Activated B cell treated with CpG ODN at 0.5 μM for 24 hours (primary cell): ENCODE measurements around the gene CDC20B. TPM values are rescaled to one million over a fixed set of nuclear protein-coding genes. Genes with fewer than 3 reads are reported as not detected.

Experiments
- ATAC-seq: fragments of 200-7000 bp; cut with Tn5 transposase; one replicate; pipeline ENCODE4 v1.10.0; 2021; ENCODE audit warnings: low read depth, mild to moderate bottlenecking, moderate library complexity
- CTCF ChIA-PET: fragments of 350-600 bp; sonication (Branson Sonifier 250); formaldehyde crosslinking; loops from one replicate; lab custom pipeline; 2021; ENCODE audit warnings: antibody characterized with exemption; lab: Charles Lee
- POLR2A ChIA-PET: fragments of 350-600 bp; sonication (Branson Sonifier 250); formaldehyde crosslinking; loops from one replicate; lab custom pipeline; 2021; ENCODE audit warnings: antibody characterized with exemption; lab: Charles Lee
- DNase-seq: peaks from one replicate; pipeline ENCODE4 v3.0.0; 2022
- H3K27ac Mint-ChIP-seq: one replicate; pipeline ENCODE4 v1.8.0; 2020; ENCODE audit warnings: mixed read lengths
- H3K27me3 Mint-ChIP-seq: one replicate; pipeline ENCODE4 v1.8.0; 2021; ENCODE audit warnings: mixed read lengths
- H3K36me3 Mint-ChIP-seq: one replicate; pipeline ENCODE4 v1.8.0; 2021; ENCODE audit warnings: low read depth, mixed read lengths
- H3K4me1 Mint-ChIP-seq: one replicate; pipeline ENCODE4 v1.8.0; 2021; ENCODE audit warnings: mixed read lengths
- H3K4me3 Mint-ChIP-seq: one replicate; pipeline ENCODE4 v1.8.0; 2020; ENCODE audit warnings: mild to moderate bottlenecking, mixed read lengths
- H3K9me3 Mint-ChIP-seq: one replicate; pipeline ENCODE4 v1.8.0; 2020; ENCODE audit warnings: mixed read lengths
- intact Hi-C: fragments of 100-400 bp; cut with micrococcal nuclease; formaldehyde crosslinking; loops from one replicate; pipeline ENCODE4 v1.15.1; 2024
- total RNA-seq: library from RNA; stranded (reverse); gene quantifications from 2 replicates; pipeline ENCODE4 v1.2.3, GENCODE V29; 2022
- TF ChIP-seq, protein P1 (sequence below): fragments of 200-600 bp; IDR thresholded peaks from one replicate; pipeline ENCODE4 v1.8.0; 2022; ENCODE audit warnings: antibody characterized with exemption, mild to moderate bottlenecking

Gene CDC20B
- total RNA-seq, 1 donor from 2014 or later = not detected

DNA sequence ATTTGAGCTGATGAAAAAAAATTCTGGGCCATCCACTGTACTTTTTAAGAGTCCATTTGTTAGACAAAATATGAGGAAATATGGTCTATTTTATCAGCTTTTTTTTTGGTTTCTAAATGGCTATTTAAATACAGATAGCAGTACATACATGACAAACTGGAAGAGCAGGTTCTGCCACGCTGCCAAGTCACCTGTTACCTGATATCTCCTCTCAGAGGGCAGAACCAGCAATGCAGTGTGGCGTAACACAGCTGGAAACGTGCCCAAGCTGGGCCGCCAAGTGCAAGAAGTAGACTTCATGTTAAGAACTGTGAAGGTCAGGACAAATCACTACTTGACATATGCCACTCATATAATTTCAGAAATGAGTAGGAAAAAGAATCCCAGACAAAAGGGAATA is 46.0 kb upstream of the CDC20B start:
- Mint-ChIP-seq H3K4me1 (peaks cover 33% of the 10 kb centered on the region), H3K36me3 (no peaks in the 10 kb centered on the region), H3K27ac (no peak overlapping the region), H3K4me3 (no peak overlapping the region), H3K9me3 (no peaks in the 10 kb centered on the region), H3K27me3 (peaks cover 52% of the 10 kb centered on the region)
- intact Hi-C loops = no loop called here
- ATAC-seq (no peak), DNase-seq (no peak)
- ChIA-PET CTCF (interaction anchor here (0.6 kb wide), 1 partner anchor 414 kb away, joined by 3 read pairs; no protein-coding TSS in a partner anchor), POLR2A (no interaction called here)
- TF ChIP-seq, protein P1, sequence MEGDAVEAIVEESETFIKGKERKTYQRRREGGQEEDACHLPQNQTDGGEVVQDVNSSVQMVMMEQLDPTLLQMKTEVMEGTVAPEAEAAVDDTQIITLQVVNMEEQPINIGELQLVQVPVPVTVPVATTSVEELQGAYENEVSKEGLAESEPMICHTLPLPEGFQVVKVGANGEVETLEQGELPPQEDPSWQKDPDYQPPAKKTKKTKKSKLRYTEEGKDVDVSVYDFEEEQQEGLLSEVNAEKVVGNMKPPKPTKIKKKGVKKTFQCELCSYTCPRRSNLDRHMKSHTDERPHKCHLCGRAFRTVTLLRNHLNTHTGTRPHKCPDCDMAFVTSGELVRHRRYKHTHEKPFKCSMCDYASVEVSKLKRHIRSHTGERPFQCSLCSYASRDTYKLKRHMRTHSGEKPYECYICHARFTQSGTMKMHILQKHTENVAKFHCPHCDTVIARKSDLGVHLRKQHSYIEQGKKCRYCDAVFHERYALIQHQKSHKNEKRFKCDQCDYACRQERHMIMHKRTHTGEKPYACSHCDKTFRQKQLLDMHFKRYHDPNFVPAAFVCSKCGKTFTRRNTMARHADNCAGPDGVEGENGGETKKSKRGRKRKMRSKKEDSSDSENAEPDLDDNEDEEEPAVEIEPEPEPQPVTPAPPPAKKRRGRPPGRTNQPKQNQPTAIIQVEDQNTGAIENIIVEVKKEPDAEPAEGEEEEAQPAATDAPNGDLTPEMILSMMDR = no peak

GRCh38 chr5:55211184-55211874 is 38.4 kb upstream of the CDC20B start:
- CTCF ChIA-PET = no interaction called here
- ATAC-seq = no peak
- POLR2A ChIA-PET = interaction anchor here (0.6 kb wide), 2 partner anchors 14 to 202 kb away, joined by 3 to 4 read pairs; no protein-coding TSS in a partner anchor

GRCh38 chr5:55205001-55205400 is 32.0 kb upstream of the CDC20B start:
- intact Hi-C loops = no loop called here
- Mint-ChIP-seq H3K27ac (no peak overlapping the region), H3K4me1 (no peaks in the 10 kb centered on the region), H3K9me3 (no peaks in the 10 kb centered on the region), H3K27me3 (peaks cover 29% of the 10 kb centered on the region), H3K4me3 (no peak overlapping the region), H3K36me3 (no peaks in the 10 kb centered on the region)
- ChIA-PET CTCF (no interaction called here), POLR2A (no interaction called here)
- DNase-seq (no peak), ATAC-seq (no peak)
- TF ChIP-seq, protein P1 = no peak

More at GRCh38 chr5:55211184-55211874, 38.4 kb upstream of the CDC20B start:
- Mint-ChIP-seq H3K27ac (no peak overlapping the region), H3K27me3 (peaks cover 21% of the 10 kb centered on the region), H3K36me3 (no peaks in the 10 kb centered on the region), H3K4me3 (no peak overlapping the region), H3K9me3 (no peaks in the 10 kb centered on the region), H3K4me1 (no peaks in the 10 kb centered on the region)
- intact Hi-C loops = no loop called here
- DNase-seq = no peak
- TF ChIP-seq, protein P1 = no peak

DNA sequence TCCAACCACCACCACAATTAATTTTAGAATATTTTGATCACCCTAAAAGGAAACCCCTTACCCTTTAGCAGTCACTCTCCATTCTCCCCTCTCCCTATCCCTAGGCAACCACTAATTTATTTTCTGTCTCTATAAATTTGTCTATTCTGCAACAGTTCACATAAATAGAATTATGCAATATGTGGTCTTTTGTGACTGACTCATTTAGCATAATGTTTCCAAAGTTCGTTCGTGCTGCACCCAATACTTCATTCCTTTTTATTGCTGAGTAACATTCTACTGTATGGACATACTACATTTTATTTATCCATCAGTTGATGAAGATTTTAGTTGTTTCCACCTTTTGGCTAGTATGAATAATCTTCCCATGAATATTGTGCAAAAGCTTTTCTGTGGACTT is 18.2 kb upstream of the CDC20B start:
- DNase-seq (no peak), ATAC-seq (no peak)
- H3K27ac Mint-ChIP-seq = no peak overlapping the region
- no peaks in the 10 kb centered on the region for H3K36me3 Mint-ChIP-seq
- intact Hi-C loops = no loop called here
- H3K4me1 Mint-ChIP-seq = no peaks in the 10 kb centered on the region
- H3K27me3 Mint-ChIP-seq = peaks cover 37% of the 10 kb centered on the region
- H3K4me3 Mint-ChIP-seq = no peak overlapping the region
- CTCF ChIA-PET = no interaction called here
- POLR2A ChIA-PET = no interaction called here
- H3K9me3 Mint-ChIP-seq = no peaks in the 10 kb centered on the region
- TF ChIP-seq, protein P1 = no peak

GRCh38 chr5:55188656-55189540 is 15.9 kb upstream of the CDC20B start:
- H3K9me3 Mint-ChIP-seq = no peaks in the 10 kb centered on the region
- H3K27ac Mint-ChIP-seq = no peak overlapping the region
- TF ChIP-seq, protein P1 = no peak
- peaks cover 47% of the 10 kb centered on the region for H3K27me3 Mint-ChIP-seq
- intact Hi-C loops = no loop called here
- no peaks in the 10 kb centered on the region for H3K4me1 Mint-ChIP-seq
- ChIA-PET POLR2A (no interaction called here), CTCF (interaction anchor here (0.5 kb wide), 1 partner anchor 506 kb away, joined by 3 read pairs; no protein-coding TSS in a partner anchor)
- ATAC-seq (no peak), DNase-seq (no peak)
- H3K4me3 Mint-ChIP-seq = no peak overlapping the region
- H3K36me3 Mint-ChIP-seq = no peaks in the 10 kb centered on the region
